ENCODE measurements around the gene MAD2L2. TPM values are rescaled to one million over a fixed set of nuclear protein-coding genes. Genes with fewer than 3 reads are reported as not detected.

The MAD2L2 gene
- total RNA-seq, 1 experiment from 2014 or later: 84.8 TPM

- H3K27ac ChIP-seq (ENCODE audit: low read length): no peak overlapping the region
- ChIA-PET POLR2A (no interaction called here), CTCF (no interaction called here)
- intact Hi-C loops (cut with micrococcal nuclease; ENCODE audit: unreplicated experiment) (no loop called here), in situ Hi-C loops (cut with HindIII; ENCODE audit: low pct_unique_long_range_greater_than_20kb, low sequenced_read_pairs) (no loop called here)
- TF ChIP-seq POLR2AphosphoS5 (IDR thresholded peaks at IDR 0.05; ENCODE audit: low read depth, low read length) (no peak), TCF7L2 (IDR thresholded peaks at IDR 0.05; ENCODE audit: low read depth, low read length) (no peak), SIN3A (IDR thresholded peaks at IDR 0.05; ENCODE audit: borderline replicate concordance, insufficient read depth, low read depth, low read length) (no peak)
- TF ChIP-seq, protein P1, sequence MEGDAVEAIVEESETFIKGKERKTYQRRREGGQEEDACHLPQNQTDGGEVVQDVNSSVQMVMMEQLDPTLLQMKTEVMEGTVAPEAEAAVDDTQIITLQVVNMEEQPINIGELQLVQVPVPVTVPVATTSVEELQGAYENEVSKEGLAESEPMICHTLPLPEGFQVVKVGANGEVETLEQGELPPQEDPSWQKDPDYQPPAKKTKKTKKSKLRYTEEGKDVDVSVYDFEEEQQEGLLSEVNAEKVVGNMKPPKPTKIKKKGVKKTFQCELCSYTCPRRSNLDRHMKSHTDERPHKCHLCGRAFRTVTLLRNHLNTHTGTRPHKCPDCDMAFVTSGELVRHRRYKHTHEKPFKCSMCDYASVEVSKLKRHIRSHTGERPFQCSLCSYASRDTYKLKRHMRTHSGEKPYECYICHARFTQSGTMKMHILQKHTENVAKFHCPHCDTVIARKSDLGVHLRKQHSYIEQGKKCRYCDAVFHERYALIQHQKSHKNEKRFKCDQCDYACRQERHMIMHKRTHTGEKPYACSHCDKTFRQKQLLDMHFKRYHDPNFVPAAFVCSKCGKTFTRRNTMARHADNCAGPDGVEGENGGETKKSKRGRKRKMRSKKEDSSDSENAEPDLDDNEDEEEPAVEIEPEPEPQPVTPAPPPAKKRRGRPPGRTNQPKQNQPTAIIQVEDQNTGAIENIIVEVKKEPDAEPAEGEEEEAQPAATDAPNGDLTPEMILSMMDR (IDR thresholded peaks at IDR 0.05): no peak
- TF ChIP-seq, protein P2, sequence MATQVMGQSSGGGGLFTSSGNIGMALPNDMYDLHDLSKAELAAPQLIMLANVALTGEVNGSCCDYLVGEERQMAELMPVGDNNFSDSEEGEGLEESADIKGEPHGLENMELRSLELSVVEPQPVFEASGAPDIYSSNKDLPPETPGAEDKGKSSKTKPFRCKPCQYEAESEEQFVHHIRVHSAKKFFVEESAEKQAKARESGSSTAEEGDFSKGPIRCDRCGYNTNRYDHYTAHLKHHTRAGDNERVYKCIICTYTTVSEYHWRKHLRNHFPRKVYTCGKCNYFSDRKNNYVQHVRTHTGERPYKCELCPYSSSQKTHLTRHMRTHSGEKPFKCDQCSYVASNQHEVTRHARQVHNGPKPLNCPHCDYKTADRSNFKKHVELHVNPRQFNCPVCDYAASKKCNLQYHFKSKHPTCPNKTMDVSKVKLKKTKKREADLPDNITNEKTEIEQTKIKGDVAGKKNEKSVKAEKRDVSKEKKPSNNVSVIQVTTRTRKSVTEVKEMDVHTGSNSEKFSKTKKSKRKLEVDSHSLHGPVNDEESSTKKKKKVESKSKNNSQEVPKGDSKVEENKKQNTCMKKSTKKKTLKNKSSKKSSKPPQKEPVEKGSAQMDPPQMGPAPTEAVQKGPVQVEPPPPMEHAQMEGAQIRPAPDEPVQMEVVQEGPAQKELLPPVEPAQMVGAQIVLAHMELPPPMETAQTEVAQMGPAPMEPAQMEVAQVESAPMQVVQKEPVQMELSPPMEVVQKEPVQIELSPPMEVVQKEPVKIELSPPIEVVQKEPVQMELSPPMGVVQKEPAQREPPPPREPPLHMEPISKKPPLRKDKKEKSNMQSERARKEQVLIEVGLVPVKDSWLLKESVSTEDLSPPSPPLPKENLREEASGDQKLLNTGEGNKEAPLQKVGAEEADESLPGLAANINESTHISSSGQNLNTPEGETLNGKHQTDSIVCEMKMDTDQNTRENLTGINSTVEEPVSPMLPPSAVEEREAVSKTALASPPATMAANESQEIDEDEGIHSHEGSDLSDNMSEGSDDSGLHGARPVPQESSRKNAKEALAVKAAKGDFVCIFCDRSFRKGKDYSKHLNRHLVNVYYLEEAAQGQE (IDR thresholded peaks at IDR 0.05; ENCODE audit: insufficient read depth in 1 of 2, low read depth in 2 of 2, low read length in 1 of 2): no peak
- DNase-seq (ENCODE audit: low read depth, low spot score) (no peak), ATAC-seq (no peak)
- H3K4me3 ChIP-seq (ENCODE audit: low read depth in 2 of 2, low read length in 2 of 2): no peak overlapping the region
- no peaks in the 10 kb centered on the region for H3K9me3 ChIP-seq (ENCODE audit: control insufficient read depth, insufficient read depth, low read depth, low read length)
- BruUV-seq (replicated peaks): no TSS peak
- no peaks in the 10 kb centered on the region for H3K36me3 ChIP-seq (ENCODE audit: control insufficient read depth, insufficient read depth, low read length)
- no peaks in the 10 kb centered on the region for H3K27me3 ChIP-seq (ENCODE audit: control insufficient read depth, insufficient read depth, low read length)
- peaks cover 11% of the 10 kb centered on the region; the same call in 1 of the 2 replicates for H3K4me1 ChIP-seq (ENCODE audit: control insufficient read depth, insufficient read depth, low read length)
Measured at GRCh38 chr1:11729498-11730428, 48.8 kb upstream of the MAD2L2 start.

- Histone ChIP-seq H3K9me3 (ENCODE audit: control insufficient read depth, insufficient read depth, low read depth, low read length) (no peaks in the 10 kb centered on the region), H3K27me3 (ENCODE audit: control insufficient read depth, insufficient read depth, low read length) (no peaks in the 10 kb centered on the region), H3K4me1 (ENCODE audit: control insufficient read depth, insufficient read depth, low read length) (peaks cover 11% of the 10 kb centered on the region; the same call in 1 of the 2 replicates), H3K4me3 (ENCODE audit: low read depth in 2 of 2, low read length in 2 of 2) (no peak overlapping the region), H3K27ac (ENCODE audit: low read length) (no peak overlapping the region), H3K36me3 (ENCODE audit: control insufficient read depth, insufficient read depth, low read length) (no peaks in the 10 kb centered on the region)
- DNase-seq (ENCODE audit: low read depth, low spot score) (no peak), ATAC-seq (no peak)
- intact Hi-C loops (cut with micrococcal nuclease; ENCODE audit: unreplicated experiment) (no loop called here), in situ Hi-C loops (cut with HindIII; ENCODE audit: low pct_unique_long_range_greater_than_20kb, low sequenced_read_pairs) (no loop called here)
- ChIA-PET POLR2A (no interaction called here), CTCF (no interaction called here)
- BruUV-seq (replicated peaks): no TSS peak
- no peak for TF ChIP-seq SIN3A (IDR thresholded peaks at IDR 0.05; ENCODE audit: borderline replicate concordance, insufficient read depth, low read depth, low read length)
- TF ChIP-seq, protein P2 (IDR thresholded peaks at IDR 0.05; ENCODE audit: insufficient read depth in 1 of 2, low read depth in 2 of 2, low read length in 1 of 2): no peak
Measured at GRCh38 chr1:11729155-11729497, 48.2 kb upstream of the MAD2L2 start.

Data from Panc1 (cell line).